GM12864 (cell line): Measurements from ENCODE around the gene SLC1A1.

Experiments used
- DNase-seq: peaks from one replicate; pipeline ENCODE4 v3.0.0-alpha.2; 2011; ENCODE audit warnings: low read depth
- H3K4me3 ChIP-seq: 2 replicates; pipeline ENCODE4 v1.5.1; 2011; ENCODE audit warnings: mild to moderate bottlenecking, low read depth, low read length, control low read depth
- CTCF ChIP-seq: IDR thresholded peaks from 2 replicates; pipeline ENCODE4 v1.5.1; 2011; ENCODE audit warnings: low read depth, mild to moderate bottlenecking, moderate library complexity, low read length, control low read depth, inconsistent platforms; ENCODE audit errors: missing control alignments

Gene SLC1A1

GRCh38 chr9:4620057-4620765, 129.9 kb downstream of the SLC1A1 start:
- no peak for TF ChIP-seq CTCF
- no peak for DNase-seq
- H3K4me3 ChIP-seq: no peak overlapping the region

- no peak overlapping the region for H3K4me3 ChIP-seq
- DNase-seq: no peak
- no peak for TF ChIP-seq CTCF
Observed at GRCh38 chr9:4620881-4621555, 130.8 kb downstream of the SLC1A1 start.

- no peak for DNase-seq
- no peak for TF ChIP-seq CTCF
- no peak overlapping the region for H3K4me3 ChIP-seq
Observed at GRCh38 chr9:4622016-4622415, 131.7 kb downstream of the SLC1A1 start.

GRCh38 chr9:4630836-4631235, 140.6 kb downstream of the SLC1A1 start:
- DNase-seq: no peak
- TF ChIP-seq CTCF: no peak
- H3K4me3 ChIP-seq: no peak overlapping the region
